ENCODE data around the gene REEP5.
"Not testable (repeated sequence)": the region's sequence is repeated elsewhere in the genome, so short reads cannot be mapped to it uniquely, and the experiment has no call there.

REEP5 gene

GRCh38 chr5:112866739-112867138, 55.3 kb downstream of the REEP5 start:
- H3K36me3 ChIP-seq (ENCODE audit: control insufficient read depth, insufficient read depth, low read length), result peaks cover 81% of the 10 kb centered on the region
- WGBS, 2 experiments (ENCODE audit: insufficient coverage in 2 of 2), result 90 to 92% methylated on average over 2 of the region's 2 CpGs
- H3K4me1 ChIP-seq (ENCODE audit: control insufficient read depth, insufficient read depth, low read length, poor library complexity, severe bottlenecking), result no peaks in the 10 kb centered on the region
- H3K4me3 ChIP-seq (ENCODE audit: extremely low read depth, insufficient read depth, low read length, poor library complexity, severe bottlenecking), result no peak overlapping the region
- H3K9me3 ChIP-seq (ENCODE audit: control insufficient read depth, low read length), result no peaks in the 10 kb centered on the region
- H3K27ac ChIP-seq (ENCODE audit: low read depth, low read length, severe bottlenecking), result no peak overlapping the region

- no peaks in the 10 kb centered on the region for H3K9me3 ChIP-seq (ENCODE audit: control insufficient read depth, low read length)
- H3K4me1 ChIP-seq (ENCODE audit: control insufficient read depth, insufficient read depth, low read length, poor library complexity, severe bottlenecking), result no peaks in the 10 kb centered on the region
- H3K36me3 ChIP-seq (ENCODE audit: control insufficient read depth, insufficient read depth, low read length), result peaks cover 72% of the 10 kb centered on the region
- no peak overlapping the region for H3K27ac ChIP-seq (ENCODE audit: low read depth, low read length, severe bottlenecking)
- 100% methylated on average over 2 of the region's 3 CpGs for WGBS, 2 experiments (ENCODE audit: insufficient coverage in 2 of 2)
- no peak overlapping the region for H3K4me3 ChIP-seq (ENCODE audit: extremely low read depth, insufficient read depth, low read length, poor library complexity, severe bottlenecking)
Measured at GRCh38 chr5:112865128-112865527, 56.9 kb downstream of the REEP5 start.

GRCh38 chr5:112863549-112863948, 58.5 kb downstream of the REEP5 start:
- Histone ChIP-seq H3K36me3 (ENCODE audit: control insufficient read depth, insufficient read depth, low read length) (peaks cover 60% of the 10 kb centered on the region), H3K27ac (ENCODE audit: low read depth, low read length, severe bottlenecking) (no peak overlapping the region), H3K9me3 (ENCODE audit: control insufficient read depth, low read length) (no peaks in the 10 kb centered on the region), H3K4me1 (ENCODE audit: control insufficient read depth, insufficient read depth, low read length, poor library complexity, severe bottlenecking) (no peaks in the 10 kb centered on the region), H3K4me3 (ENCODE audit: extremely low read depth, insufficient read depth, low read length, poor library complexity, severe bottlenecking) (no peak overlapping the region)
- 100% methylated on average over 2 of the region's 4 CpGs for WGBS, 2 experiments (ENCODE audit: insufficient coverage in 2 of 2)

- Histone ChIP-seq H3K4me1 (ENCODE audit: control insufficient read depth, insufficient read depth, low read length, poor library complexity, severe bottlenecking) (no peaks in the 10 kb centered on the region), H3K27ac (ENCODE audit: low read depth, low read length, severe bottlenecking) (peak overlapping the region; percentile 26), H3K36me3 (ENCODE audit: control insufficient read depth, insufficient read depth, low read length) (peaks cover 48% of the 10 kb centered on the region), H3K9me3 (ENCODE audit: control insufficient read depth, low read length) (no peaks in the 10 kb centered on the region), H3K4me3 (ENCODE audit: extremely low read depth, insufficient read depth, low read length, poor library complexity, severe bottlenecking) (peak overlapping the region; percentile 88)
- 27 to 32% methylated on average over 6 of the region's 9 CpGs for WGBS, 2 experiments (ENCODE audit: insufficient coverage in 2 of 2)
Measured at GRCh38 chr5:112862085-112862484, 59.9 kb downstream of the REEP5 start.

- Histone ChIP-seq H3K27ac (ENCODE audit: low read depth, low read length, severe bottlenecking) (peak overlapping the region; percentile 85), H3K4me1 (ENCODE audit: control insufficient read depth, insufficient read depth, low read length, poor library complexity, severe bottlenecking) (no peaks in the 10 kb centered on the region), H3K4me3 (ENCODE audit: extremely low read depth, insufficient read depth, low read length, poor library complexity, severe bottlenecking) (peak overlapping the region; percentile 88), H3K36me3 (ENCODE audit: control insufficient read depth, insufficient read depth, low read length) (peaks cover 43% of the 10 kb centered on the region), H3K9me3 (ENCODE audit: control insufficient read depth, low read length) (no peaks in the 10 kb centered on the region)
- 0% methylated on average over 4 of the region's 8 CpGs; no CpG with 5 or more reads in 1 of the 2 experiments for WGBS, 2 experiments (ENCODE audit: insufficient coverage in 2 of 2)
Measured at GRCh38 chr5:112861638-112861985, 60.4 kb downstream of the REEP5 start.

- no peaks in the 10 kb centered on the region for H3K4me1 ChIP-seq (ENCODE audit: control insufficient read depth, insufficient read depth, low read length, poor library complexity, severe bottlenecking)
- peak within 1 kb of the TSS; percentile 88 for H3K4me3 ChIP-seq (ENCODE audit: extremely low read depth, insufficient read depth, low read length, poor library complexity, severe bottlenecking)
- no peaks in the 10 kb centered on the region for H3K9me3 ChIP-seq (ENCODE audit: control insufficient read depth, low read length)
- peaks cover 38% of the 10 kb centered on the region for H3K36me3 ChIP-seq (ENCODE audit: control insufficient read depth, insufficient read depth, low read length)
- H3K27ac ChIP-seq (ENCODE audit: low read depth, low read length, severe bottlenecking), result peak within 1 kb of the TSS; percentile 85
- WGBS, 2 experiments (ENCODE audit: insufficient coverage in 2 of 2), result 3% methylated on average over 45 to 46 of the region's 47 CpGs
Measured at GRCh38 chr5:112860929-112861637, 60.9 kb downstream of the REEP5 start, which contains the start of gene SRP19. Gene SRP19 (plus strand): TSS chr5:112861287. CDS start chr5:112861377, 90 bp downstream.

- peak overlapping the region; percentile 88 for H3K4me3 ChIP-seq (ENCODE audit: extremely low read depth, insufficient read depth, low read length, poor library complexity, severe bottlenecking)
- H3K36me3 ChIP-seq (ENCODE audit: control insufficient read depth, insufficient read depth, low read length), result peaks cover 32% of the 10 kb centered on the region
- not testable (repeated sequence) for H3K4me1 ChIP-seq (ENCODE audit: control insufficient read depth, insufficient read depth, low read length, poor library complexity, severe bottlenecking); H3K9me3 ChIP-seq (ENCODE audit: control insufficient read depth, low read length)
- WGBS, 2 experiments (ENCODE audit: insufficient coverage in 2 of 2), result 96 to 97% methylated on average over 6 to 11 of the region's 11 CpGs
- H3K27ac ChIP-seq (ENCODE audit: low read depth, low read length, severe bottlenecking), result peak overlapping the region; percentile 74
Measured at GRCh38 chr5:112860571-112860928, 61.5 kb downstream of the REEP5 start.

GRCh38 chr5:112857866-112858265, 64.2 kb downstream of the REEP5 start:
- no peaks in the 10 kb centered on the region for H3K9me3 ChIP-seq (ENCODE audit: control insufficient read depth, low read length)
- no peak overlapping the region for H3K4me3 ChIP-seq (ENCODE audit: extremely low read depth, insufficient read depth, low read length, poor library complexity, severe bottlenecking)
- H3K27ac ChIP-seq (ENCODE audit: low read depth, low read length, severe bottlenecking), result no peak overlapping the region
- no peaks in the 10 kb centered on the region for H3K4me1 ChIP-seq (ENCODE audit: control insufficient read depth, insufficient read depth, low read length, poor library complexity, severe bottlenecking)
- H3K36me3 ChIP-seq (ENCODE audit: control insufficient read depth, insufficient read depth, low read length), result peaks cover 7% of the 10 kb centered on the region

GRCh38 chr5:112854651-112855050, 67.4 kb downstream of the REEP5 start:
- Histone ChIP-seq H3K9me3 (ENCODE audit: control insufficient read depth, low read length) (no peaks in the 10 kb centered on the region), H3K27ac (ENCODE audit: low read depth, low read length, severe bottlenecking) (no peak overlapping the region), H3K4me1 (ENCODE audit: control insufficient read depth, insufficient read depth, low read length, poor library complexity, severe bottlenecking) (no peaks in the 10 kb centered on the region), H3K4me3 (ENCODE audit: extremely low read depth, insufficient read depth, low read length, poor library complexity, severe bottlenecking) (no peak overlapping the region), H3K36me3 (ENCODE audit: control insufficient read depth, insufficient read depth, low read length) (no peaks in the 10 kb centered on the region)
- WGBS, 2 experiments (ENCODE audit: insufficient coverage in 2 of 2), result no CpG with 5 or more reads among the region's 1 CpG

- WGBS, 2 experiments (ENCODE audit: insufficient coverage in 2 of 2), result no CpG with 5 or more reads among the region's 2 CpGs
Measured at GRCh38 chr5:112849912-112850311, 72.1 kb downstream of the REEP5 start.

GRCh38 chr5:112848116-112848811, 73.8 kb downstream of the REEP5 start:
- Histone ChIP-seq H3K4me3 (ENCODE audit: extremely low read depth, insufficient read depth, low read length, poor library complexity, severe bottlenecking) (no peak overlapping the region), H3K9me3 (ENCODE audit: control insufficient read depth, low read length) (no peaks in the 10 kb centered on the region), H3K27ac (ENCODE audit: low read depth, low read length, severe bottlenecking) (no peak overlapping the region), H3K4me1 (ENCODE audit: control insufficient read depth, insufficient read depth, low read length, poor library complexity, severe bottlenecking) (no peaks in the 10 kb centered on the region), H3K36me3 (ENCODE audit: control insufficient read depth, insufficient read depth, low read length) (no peaks in the 10 kb centered on the region)
- 54 to 61% methylated on average over 4 to 5 of the region's 8 CpGs for WGBS, 2 experiments (ENCODE audit: insufficient coverage in 2 of 2)

More at GRCh38 chr5:112849912-112850311, 72.1 kb downstream of the REEP5 start:
- Histone ChIP-seq H3K4me3 (ENCODE audit: extremely low read depth, insufficient read depth, low read length, poor library complexity, severe bottlenecking) (no peak overlapping the region), H3K4me1 (ENCODE audit: control insufficient read depth, insufficient read depth, low read length, poor library complexity, severe bottlenecking) (no peaks in the 10 kb centered on the region), H3K27ac (ENCODE audit: low read depth, low read length, severe bottlenecking) (no peak overlapping the region), H3K9me3 (ENCODE audit: control insufficient read depth, low read length) (no peaks in the 10 kb centered on the region), H3K36me3 (ENCODE audit: control insufficient read depth, insufficient read depth, low read length) (no peaks in the 10 kb centered on the region)
